CD4-positive, CD25-positive, alpha-beta regulatory T cell (primary cell): Measurements from ENCODE around the gene ABHD17B. TPM values are rescaled to one million over a fixed set of nuclear protein-coding genes. Genes with fewer than 3 reads are reported as not detected.
A peak's percentile ranks its signal among the peaks of the same experiment; 100 is the strongest.
"Not testable (repeated sequence)": the region's sequence is repeated elsewhere in the genome, so short reads cannot be mapped to it uniquely, and the experiment has no call there.

Experiments
- ATAC-seq, 2 donors: fragments of 150-1000 bp; cut with Tn5 transposase; one replicate each; pipeline ENCODE4 v1.10.0; 2021; ENCODE audit warnings: low read depth in 2 of 2, moderate number of reproducible peaks in 2 of 2, moderate library complexity in 1 of 2
- DNase-seq, 3 donors: peaks; one replicate each; pipeline versions ENCODE4 v3.0.0 to v3.0.0-alpha.2; 2012 to 2022; ENCODE audit warnings: mixed read lengths in 1 of 3
- H3K27ac ChIP-seq: one replicate; pipeline ENCODE4 v1.7.0; 2013; ENCODE audit warnings: mild to moderate bottlenecking, low read length; ENCODE audit not compliant: insufficient read depth, poor library complexity, severe bottlenecking
- H3K27me3 ChIP-seq: one replicate; pipeline ENCODE4 v1.7.0; 2013; ENCODE audit warnings: low read length; ENCODE audit not compliant: control insufficient read depth, insufficient read depth
- H3K36me3 ChIP-seq: one replicate; pipeline ENCODE4 v1.7.0; 2013; ENCODE audit warnings: mild to moderate bottlenecking, low read length, moderate library complexity; ENCODE audit not compliant: control insufficient read depth, insufficient read depth
- H3K4me1 ChIP-seq: 2 replicates; pipeline ENCODE4 v1.7.0; 2013; ENCODE audit warnings: mild to moderate bottlenecking, low read length; ENCODE audit not compliant: insufficient read depth, control insufficient read depth, poor library complexity, severe bottlenecking
- H3K4me3 ChIP-seq: one replicate; pipeline ENCODE4 v1.7.0; 2013; ENCODE audit warnings: low read depth, mild to moderate bottlenecking, low read length, moderate library complexity
- H3K9me3 ChIP-seq, 2 experiments: 1 replicate in 1 of 2; 2 replicates in 1 of 2; pipeline ENCODE4 v1.7.0; 2013; ENCODE audit warnings: low read length in 2 of 2, mild to moderate bottlenecking in 1 of 2, moderate library complexity in 1 of 2; ENCODE audit not compliant: control insufficient read depth in 2 of 2
- H3K27ac Mint-ChIP-seq, 3 donors: one replicate each; pipeline ENCODE4 v1.8.0; 2020 to 2022; ENCODE audit warnings: mild to moderate bottlenecking in 3 of 3, mixed read lengths in 3 of 3, moderate library complexity in 2 of 3
- H3K27me3 Mint-ChIP-seq: one replicate; pipeline ENCODE4 v1.8.0; 2022; ENCODE audit warnings: mild to moderate bottlenecking, mixed read lengths
- H3K36me3 Mint-ChIP-seq: one replicate; pipeline ENCODE4 v1.8.0; 2020; ENCODE audit warnings: mixed read lengths
- H3K4me1 Mint-ChIP-seq, 4 donors: one replicate each; pipeline ENCODE4 v1.8.0; 2020 to 2022; ENCODE audit warnings: mixed read lengths in 4 of 4, mild to moderate bottlenecking in 1 of 4
- H3K4me3 Mint-ChIP-seq, 4 donors: one replicate each; pipeline ENCODE4 v1.8.0; 2020 to 2022; ENCODE audit warnings: mild to moderate bottlenecking in 4 of 4, mixed read lengths in 4 of 4, moderate library complexity in 3 of 4
- H3K9me3 Mint-ChIP-seq, 7 donors: one replicate each; pipeline ENCODE4 v1.8.0; 2020 to 2022; ENCODE audit warnings: mixed read lengths in 7 of 7, mild to moderate bottlenecking in 3 of 7, moderate library complexity in 2 of 7
- polyA plus RNA-seq, 4 donors: library from polyadenylated mRNA; unstranded; fragments of 300-500 nt; fragmentation: Illumina TruSeq; gene quantifications; one replicate each; pipeline ENCODE4 v1.2.3, GENCODE V29; 2021
- total RNA-seq: library from RNA; stranded (reverse); gene quantifications from one replicate; pipeline ENCODE4 v1.2.3, GENCODE V29; 2022

Gene ABHD17B
- total and polyA plus RNA-seq, 5 donors from 2014 or later: 23.4 to 33.0 (median 27.4) TPM

DNA sequence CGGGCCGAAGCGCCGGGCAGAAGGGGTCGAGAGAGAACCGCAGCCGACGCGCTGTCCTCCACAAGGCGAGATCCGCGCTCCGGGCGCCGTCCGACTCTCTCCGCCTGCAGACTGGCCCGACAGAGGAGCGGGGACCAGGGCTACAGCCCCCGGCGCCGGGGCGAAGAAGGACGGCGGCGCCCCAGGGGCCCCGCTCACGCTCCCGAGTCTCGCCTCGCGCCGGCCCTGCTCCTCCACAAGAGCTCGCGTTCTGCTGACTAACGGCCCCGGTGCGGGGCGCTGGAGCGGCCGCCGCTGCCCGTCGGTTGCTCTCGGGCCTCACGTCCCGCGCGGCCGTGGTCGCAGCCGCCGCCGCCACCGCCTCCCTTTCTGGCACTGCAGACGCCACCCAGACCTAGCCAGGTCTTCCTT, 338 bp downstream of the ABHD17B start:
- DNase-seq (no peak), ATAC-seq (peak; percentile 7 to 12)
- Mint-ChIP-seq H3K27ac (peak overlapping the region; percentile 96 to 98 (median 97)), H3K4me1 (peaks cover 37 to 81% (median 61%) of the 10 kb centered on the region in 4 donors), H3K27me3 (peaks cover 9% of the 10 kb centered on the region), H3K9me3 (no peaks in the 10 kb centered on the region), H3K36me3 (peaks cover 5% of the 10 kb centered on the region), H3K4me3 (peak overlapping the region; percentile 93 to 100 (median 100))
- peaks cover 5% of the 10 kb centered on the region for H3K36me3 ChIP-seq
- no peaks in the 10 kb centered on the region for H3K9me3 ChIP-seq
- H3K27ac ChIP-seq: peak overlapping the region; percentile 85
- H3K4me1 ChIP-seq: peaks cover 35% of the 10 kb centered on the region
- no peaks in the 10 kb centered on the region for H3K27me3 ChIP-seq
- H3K4me3 ChIP-seq: peak overlapping the region; percentile 95

DNA sequence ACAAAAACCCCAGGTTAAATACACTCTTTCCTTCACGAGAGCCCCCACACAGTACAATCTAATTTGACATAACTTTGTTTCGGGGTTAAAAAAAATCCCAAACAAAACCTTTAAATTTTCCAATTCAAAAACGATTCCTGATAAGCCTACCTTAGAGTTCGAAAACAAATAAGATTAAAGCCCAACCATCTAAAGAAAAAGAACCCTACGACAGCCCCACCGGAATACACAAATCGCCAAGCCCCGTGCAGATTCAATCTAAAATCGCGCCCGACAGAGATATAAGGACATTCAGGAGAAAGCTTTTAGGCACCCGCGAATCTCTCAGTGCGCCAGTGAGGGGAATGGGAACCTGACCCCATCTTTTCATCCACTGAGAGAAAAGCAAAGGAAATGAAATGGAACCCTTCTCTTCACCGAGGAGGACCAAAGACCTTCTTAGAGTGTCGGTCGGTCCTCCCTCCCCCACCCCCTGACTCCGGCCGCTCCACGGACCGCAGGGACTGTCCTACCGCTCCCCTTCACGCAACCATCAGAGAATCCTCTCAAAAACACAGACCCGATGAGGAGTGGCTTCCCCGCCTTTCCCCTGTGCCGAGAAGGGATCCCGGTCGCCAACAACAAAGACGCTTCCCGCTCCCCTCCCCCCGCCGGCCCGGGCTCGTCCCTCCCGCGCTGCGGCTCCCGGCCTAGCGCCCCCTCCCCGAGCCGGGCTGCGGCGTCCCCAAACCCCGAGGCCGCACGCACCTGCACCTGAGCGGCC, 925 bp downstream of the ABHD17B start:
- Histone ChIP-seq H3K9me3 (no peaks in the 10 kb centered on the region), H3K27ac (peak overlapping the region; percentile 85), H3K4me3 (peak overlapping the region; percentile 93), H3K36me3 (peaks cover 5% of the 10 kb centered on the region), H3K4me1 (peaks cover 35% of the 10 kb centered on the region), H3K27me3 (no peaks in the 10 kb centered on the region)
- H3K9me3 Mint-ChIP-seq: no peaks in the 10 kb centered on the region
- peak overlapping the region; percentile 93 to 100 (median 98) for H3K4me3 Mint-ChIP-seq
- peaks cover 9% of the 10 kb centered on the region for H3K27me3 Mint-ChIP-seq
- peaks cover 5% of the 10 kb centered on the region for H3K36me3 Mint-ChIP-seq
- H3K27ac Mint-ChIP-seq: peak overlapping the region; percentile 79 to 85 (median 84)
- peaks cover 37 to 84% (median 60%) of the 10 kb centered on the region in 4 donors for H3K4me1 Mint-ChIP-seq
- DNase-seq (peak in 2 of 3 donors; percentile 27 to 44), ATAC-seq (no peak)

DNA sequence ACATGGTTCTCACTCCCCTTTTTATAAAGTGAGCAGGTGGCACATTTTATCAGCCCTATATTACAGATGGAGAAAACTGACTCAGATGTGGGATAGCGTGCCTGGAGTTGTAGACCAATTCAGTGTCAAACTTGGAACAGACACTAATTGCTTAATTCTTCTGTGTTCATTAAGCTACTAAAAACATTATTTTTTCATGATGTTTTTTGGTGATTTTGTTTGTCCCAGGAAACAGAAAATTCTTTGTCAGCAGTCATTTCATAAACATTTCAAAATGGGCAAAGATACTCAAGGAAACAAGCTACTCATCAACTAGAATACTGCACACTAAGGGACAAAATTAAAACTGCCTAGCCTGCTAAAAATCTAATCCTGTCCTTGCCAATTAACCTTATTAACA, 2.2 kb downstream of the ABHD17B start:
- peak overlapping the region; percentile 93 for H3K4me3 ChIP-seq
- no peak for DNase-seq
- no peak for ATAC-seq
- H3K4me3 Mint-ChIP-seq: peak overlapping the region; percentile 93 to 100 (median 98)
- H3K9me3 Mint-ChIP-seq: no peaks in the 10 kb centered on the region
- peaks cover 35% of the 10 kb centered on the region for H3K4me1 ChIP-seq
- H3K27ac Mint-ChIP-seq: no peak overlapping the region
- no peaks in the 10 kb centered on the region for H3K27me3 ChIP-seq
- H3K36me3 Mint-ChIP-seq: peaks cover 5% of the 10 kb centered on the region
- peaks cover 5% of the 10 kb centered on the region for H3K36me3 ChIP-seq
- H3K27ac ChIP-seq: no peak overlapping the region
- H3K4me1 Mint-ChIP-seq: peaks cover 38 to 85% (median 58%) of the 10 kb centered on the region in 4 donors
- H3K9me3 ChIP-seq: no peaks in the 10 kb centered on the region
- peaks cover 9% of the 10 kb centered on the region for H3K27me3 Mint-ChIP-seq

DNA sequence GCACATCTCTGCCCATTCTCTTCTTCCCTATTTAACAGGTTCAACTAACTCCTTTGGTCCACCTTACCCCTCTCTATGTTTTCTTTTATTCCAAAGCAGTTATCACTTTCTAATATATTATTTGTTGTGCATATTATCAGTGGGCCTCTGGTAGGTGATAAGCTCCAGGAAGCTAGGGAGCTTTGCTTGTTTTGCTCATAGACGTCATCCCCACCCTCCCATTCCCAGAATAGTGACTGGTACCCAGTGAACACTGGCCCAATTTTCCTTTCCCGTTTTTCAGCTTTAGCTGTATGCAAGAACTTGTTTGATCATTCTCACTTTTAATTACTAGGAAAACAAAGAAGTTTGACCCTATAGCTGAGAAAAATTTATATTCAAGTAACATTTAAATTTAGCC, 6.9 kb downstream of the ABHD17B start:
- Histone ChIP-seq H3K27ac (no peak overlapping the region), H3K4me1 (peaks cover 42% of the 10 kb centered on the region), H3K9me3 (no peaks in the 10 kb centered on the region), H3K27me3 (no peaks in the 10 kb centered on the region), H3K36me3 (peaks cover 5% of the 10 kb centered on the region), H3K4me3 (no peak overlapping the region)
- no peak for DNase-seq
- ATAC-seq: no peak
- Mint-ChIP-seq H3K9me3 (no peaks in the 10 kb centered on the region), H3K36me3 (peaks cover 5% of the 10 kb centered on the region), H3K4me1 (peaks cover 51 to 86% (median 67%) of the 10 kb centered on the region in 4 donors), H3K27ac (no peak overlapping the region), H3K27me3 (peaks cover 2% of the 10 kb centered on the region), H3K4me3 (peak overlapping the region in 1 of 4 donors; percentile 54)

DNA sequence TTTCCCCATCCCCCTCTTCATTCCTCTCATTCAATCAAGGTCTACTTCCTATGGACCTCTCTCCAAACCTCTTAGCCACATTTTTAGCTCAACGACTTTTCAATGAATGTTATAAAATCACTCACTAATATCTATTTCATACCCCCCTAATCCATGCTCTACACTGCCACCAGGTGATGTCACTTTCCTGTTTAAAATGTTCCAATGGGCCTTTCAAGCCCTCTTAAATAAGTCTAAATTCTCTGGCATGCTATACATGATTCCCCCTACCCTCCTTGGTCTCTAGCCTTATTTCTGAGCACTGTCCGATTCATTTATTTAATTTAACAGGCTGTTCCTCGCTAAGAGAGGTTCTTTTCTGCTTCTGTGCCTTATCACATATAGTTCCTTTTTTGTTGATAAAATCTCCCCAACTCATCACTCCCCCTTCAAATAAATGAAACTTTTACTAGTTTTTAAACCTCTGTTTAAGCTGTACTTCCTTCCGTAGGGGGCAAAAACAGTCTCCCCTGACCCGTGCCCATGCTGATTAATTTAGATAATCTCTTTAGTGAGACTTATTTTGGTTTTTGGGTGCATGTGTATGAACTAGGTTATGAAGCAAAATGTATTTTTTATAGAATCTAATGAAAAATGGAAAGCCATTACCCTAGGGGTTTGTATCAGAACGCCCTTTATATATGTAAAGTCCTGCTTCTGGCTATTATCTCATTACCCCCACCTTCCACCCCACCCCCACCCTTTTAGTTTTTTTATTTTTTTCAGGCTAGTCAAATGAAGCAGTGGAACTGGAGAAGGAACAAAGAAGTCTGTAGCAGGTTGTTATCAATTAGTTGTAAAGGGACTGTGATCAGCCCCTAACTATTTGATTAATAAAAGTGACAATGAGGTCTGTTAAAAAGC, 9.0 kb downstream of the ABHD17B start:
- H3K9me3 Mint-ChIP-seq: no peaks in the 10 kb centered on the region
- H3K36me3 Mint-ChIP-seq: peaks cover 5% of the 10 kb centered on the region
- Histone ChIP-seq H3K9me3 (no peaks in the 10 kb centered on the region), H3K36me3 (peaks cover 5% of the 10 kb centered on the region), H3K27me3 (no peaks in the 10 kb centered on the region), H3K27ac (no peak overlapping the region), H3K4me3 (peak overlapping the region; percentile 1), H3K4me1 (peaks cover 48% of the 10 kb centered on the region)
- no peaks in the 10 kb centered on the region for H3K27me3 Mint-ChIP-seq
- H3K4me1 Mint-ChIP-seq: peaks cover 54 to 86% (median 66%) of the 10 kb centered on the region in 4 donors
- H3K4me3 Mint-ChIP-seq: peak overlapping the region; percentile 5 to 55 (median 36)
- ATAC-seq: peak in 1 of 2 donors; percentile 23
- H3K27ac Mint-ChIP-seq: peak overlapping the region; percentile 12 to 53 (median 12)
- no peak for DNase-seq

DNA sequence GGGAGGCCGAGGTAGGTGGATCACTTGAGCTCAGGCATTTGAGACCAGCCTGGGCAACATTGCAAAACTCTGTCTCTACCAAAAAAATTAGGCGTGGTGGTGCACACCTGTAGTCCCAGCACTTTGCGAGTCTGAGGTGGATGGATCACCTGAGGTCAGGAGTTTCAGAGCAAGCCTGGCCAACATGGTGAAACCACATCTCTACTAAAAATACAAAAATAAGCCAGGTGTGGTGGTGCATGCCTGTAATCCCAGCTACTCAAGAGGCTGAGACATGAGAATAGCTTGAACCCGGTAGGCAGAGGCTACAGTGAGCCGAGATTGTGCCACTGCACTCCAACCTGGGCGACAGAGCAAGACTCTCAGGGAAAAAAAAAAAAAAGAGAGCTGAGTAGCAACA, 12.2 kb downstream of the ABHD17B start:
- Mint-ChIP-seq H3K27ac (peak overlapping the region in 1 of 3 donors; percentile 56), H3K4me1 (peaks cover 63 to 91% (median 76%) of the 10 kb centered on the region in 4 donors), H3K4me3 (peak overlapping the region in 1 of 4 donors; percentile 3)
- peaks cover 72% of the 10 kb centered on the region for H3K4me1 ChIP-seq
- H3K27ac ChIP-seq, H3K9me3 Mint-ChIP-seq, ATAC-seq, H3K36me3 Mint-ChIP-seq, H3K9me3 ChIP-seq, DNase-seq, H3K4me3 ChIP-seq, H3K36me3 ChIP-seq, H3K27me3 Mint-ChIP-seq, H3K27me3 ChIP-seq: not testable (repeated sequence)

DNA sequence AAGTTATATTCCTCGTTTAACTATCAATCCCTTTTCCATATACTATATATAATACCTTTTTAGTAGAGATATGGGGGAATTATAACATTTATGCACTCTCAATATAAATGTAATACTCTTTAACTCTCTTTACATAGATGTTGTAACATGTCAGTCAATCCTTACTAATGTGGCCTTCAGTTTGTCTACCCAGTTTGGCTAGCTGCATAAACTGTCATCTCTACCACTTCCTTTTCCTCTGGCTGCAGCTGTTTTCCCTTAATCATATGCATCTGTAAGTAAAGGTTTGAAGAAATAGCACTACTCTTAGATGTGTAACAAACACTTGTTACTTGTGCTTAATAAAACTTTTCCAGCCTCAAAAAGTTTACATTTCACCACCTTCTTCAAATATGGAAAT, 13.4 kb downstream of the ABHD17B start:
- peak overlapping the region; percentile 66 to 88 (median 79) for H3K27ac Mint-ChIP-seq
- Histone ChIP-seq H3K27me3 (no peaks in the 10 kb centered on the region), H3K27ac (peak overlapping the region; percentile 59), H3K4me3 (peak overlapping the region; percentile 65), H3K4me1 (peaks cover 68% of the 10 kb centered on the region), H3K36me3 (no peaks in the 10 kb centered on the region), H3K9me3 (no peaks in the 10 kb centered on the region)
- ATAC-seq (peak; percentile 89 to 90), DNase-seq (peak in 2 of 3 donors; percentile 54 to 83)
- H3K9me3 Mint-ChIP-seq: no peaks in the 10 kb centered on the region
- H3K27me3 Mint-ChIP-seq: no peaks in the 10 kb centered on the region
- peaks cover 15% of the 10 kb centered on the region for H3K36me3 Mint-ChIP-seq
- H3K4me3 Mint-ChIP-seq: peak overlapping the region; percentile 50 to 79 (median 64)
- H3K4me1 Mint-ChIP-seq: peaks cover 59 to 89% (median 72%) of the 10 kb centered on the region in 4 donors
